ENCODE results near the gene SEMA4C. TPM values are rescaled to one million over a fixed set of nuclear protein-coding genes. Genes with fewer than 3 reads are reported as not detected.

Gene SEMA4C
- polyA plus RNA-seq, 1 donor from 2014 or later: 88.7 TPM

- Histone ChIP-seq H3K36me3 (ENCODE audit: insufficient read depth, low read length) (no peaks in the 10 kb centered on the region), H2AFZ (ENCODE audit: low read depth, low read length) (no peak overlapping the region), H3K4me2 (ENCODE audit: low read length) (no peak overlapping the region), H3K9ac (ENCODE audit: low read length) (no peak overlapping the region), H4K20me1 (ENCODE audit: insufficient read depth) (no peaks in the 10 kb centered on the region), H3K27ac (ENCODE audit: low read length) (no peak overlapping the region), H3K79me2 (replicated peaks; ENCODE audit: insufficient read depth, low read length) (no peaks in the 10 kb centered on the region), H3K9me3 (ENCODE audit: low read length) (no peaks in the 10 kb centered on the region), H3K9me2 (ENCODE audit: insufficient read depth, low read length) (no peaks in the 10 kb centered on the region), H3K4me3 (ENCODE audit: low read length) (no peak overlapping the region), H3F3A (ENCODE audit: insufficient read depth, low read length, poor library complexity, severe bottlenecking) (no peaks in the 10 kb centered on the region), H3K27me3 (ENCODE audit: insufficient read depth, low read depth, low read length) (no peaks in the 10 kb centered on the region)
- no peak for TF ChIP-seq REST (IDR thresholded peaks at IDR 0.05; ENCODE audit: borderline replicate concordance)
- TF ChIP-seq POLR2AphosphoS5 (IDR thresholded peaks at IDR 0.05): no peak
- TF ChIP-seq SMC3 (conservative IDR thresholded peaks at IDR 0.05; ENCODE audit: poor library complexity): no peak
- TF ChIP-seq EP300 (conservative IDR thresholded peaks at IDR 0.05; ENCODE audit: poor library complexity, severe bottlenecking): no peak
- no peak for TF ChIP-seq CTCF (IDR thresholded peaks at IDR 0.05; ENCODE audit: poor library complexity, severe bottlenecking)
- no peak for TF ChIP-seq MXI1 (conservative IDR thresholded peaks at IDR 0.05; ENCODE audit: poor library complexity, severe bottlenecking)
Observed at GRCh38 chr2:96888072-96889011, 18.5 kb upstream of the SEMA4C start.

- Histone ChIP-seq H3K4me3 (ENCODE audit: low read length) (no peak overlapping the region), H3K9ac (ENCODE audit: low read length) (no peak overlapping the region), H3K9me2 (ENCODE audit: insufficient read depth, low read length) (no peaks in the 10 kb centered on the region), H2AFZ (ENCODE audit: low read depth, low read length) (no peak overlapping the region), H3K27me3 (ENCODE audit: insufficient read depth, low read depth, low read length) (no peaks in the 10 kb centered on the region), H3K27ac (ENCODE audit: low read length) (no peak overlapping the region), H3K79me2 (replicated peaks; ENCODE audit: insufficient read depth, low read length) (no peaks in the 10 kb centered on the region), H3K36me3 (ENCODE audit: insufficient read depth, low read length) (no peaks in the 10 kb centered on the region), H3F3A (ENCODE audit: insufficient read depth, low read length, poor library complexity, severe bottlenecking) (no peaks in the 10 kb centered on the region), H3K4me2 (ENCODE audit: low read length) (no peak overlapping the region), H4K20me1 (ENCODE audit: insufficient read depth) (no peaks in the 10 kb centered on the region), H3K9me3 (ENCODE audit: low read length) (no peaks in the 10 kb centered on the region)
- TF ChIP-seq MXI1 (conservative IDR thresholded peaks at IDR 0.05; ENCODE audit: poor library complexity, severe bottlenecking) (no peak), REST (IDR thresholded peaks at IDR 0.05; ENCODE audit: borderline replicate concordance) (no peak), RAD21 (conservative IDR thresholded peaks at IDR 0.05) (no peak), EZH2 (IDR thresholded peaks at IDR 0.05; ENCODE audit: borderline replicate concordance, insufficient read depth, low read length, poor library complexity, severe bottlenecking) (no peak), TAF1 (IDR thresholded peaks at IDR 0.05; ENCODE audit: low read depth) (no peak), POLR2AphosphoS5 (IDR thresholded peaks at IDR 0.05) (no peak), CTCF (IDR thresholded peaks at IDR 0.05; ENCODE audit: poor library complexity, severe bottlenecking) (no peak), SMC3 (conservative IDR thresholded peaks at IDR 0.05; ENCODE audit: poor library complexity) (no peak), EP300 (conservative IDR thresholded peaks at IDR 0.05; ENCODE audit: poor library complexity, severe bottlenecking) (no peak)
Observed at GRCh38 chr2:96887493-96888012, 17.7 kb upstream of the SEMA4C start.

All from neural cell (in vitro differentiated cells).